WERI-Rb-1 (cell line): ENCODE results near the gene SDC4.

Experiments used
- DNase-seq: peaks from one replicate; pipeline ENCODE4 v3.0.0-alpha.2; 2020
- H3K27ac ChIP-seq: fragments of 250-450 bp; sonication (Bioruptor Pico); 2 replicates; pipeline ENCODE4 v1.5.1; 2020; ENCODE audit warnings: mild to moderate bottlenecking, moderate library complexity
- H3K27me3 ChIP-seq: fragments of 250-450 bp; sonication (Bioruptor Pico); 2 replicates; pipeline ENCODE4 v1.5.1; 2021; ENCODE audit warnings: mild to moderate bottlenecking, low read depth, moderate library complexity; ENCODE audit not compliant: insufficient read depth, severe bottlenecking
- H3K36me3 ChIP-seq: fragments of 250-450 bp; sonication (Bioruptor Pico); 2 replicates; pipeline ENCODE4 v1.5.1; 2020; ENCODE audit warnings: mild to moderate bottlenecking, moderate library complexity
- H3K4me3 ChIP-seq: 2 replicates; pipeline ENCODE4 v1.5.1; 2011; ENCODE audit warnings: low read depth, mild to moderate bottlenecking, control low read depth, low read length
- H3K9me3 ChIP-seq: fragments of 250-450 bp; sonication (Bioruptor Pico); 2 replicates; pipeline ENCODE4 v1.5.1; 2021; ENCODE audit warnings: mild to moderate bottlenecking, moderate library complexity; ENCODE audit not compliant: severe bottlenecking
- CTCF ChIP-seq: IDR thresholded peaks from 2 replicates; pipeline ENCODE4 v1.5.1; 2011; ENCODE audit warnings: low read depth, mild to moderate bottlenecking, control low read depth, inconsistent platforms, low read length

Gene SDC4

DNA sequence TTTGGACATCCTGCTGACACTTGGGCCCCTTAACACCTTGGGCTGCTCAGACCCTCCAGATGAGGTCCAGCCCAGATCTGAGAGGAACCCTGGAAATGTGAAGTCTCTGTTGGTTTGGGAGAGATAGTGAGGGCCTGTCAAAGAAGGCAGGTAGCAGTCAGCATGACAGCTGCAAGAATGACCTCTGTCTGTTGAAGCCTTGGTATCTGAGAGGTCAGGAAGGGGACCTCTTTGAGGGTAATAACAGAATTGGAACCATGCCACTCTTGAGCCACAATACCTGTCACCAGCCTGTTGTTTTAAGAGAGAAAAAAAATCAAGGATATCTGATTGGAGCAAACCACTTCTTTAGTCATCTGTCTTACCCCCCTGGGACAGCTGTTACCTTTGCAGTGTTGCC, 18.9 kb upstream of the SDC4 start:
- DNase-seq: no peak
- no peak for TF ChIP-seq CTCF
- Histone ChIP-seq H3K4me3 (no peak overlapping the region), H3K27ac (no peak overlapping the region), H3K27me3 (no peaks in the 10 kb centered on the region), H3K36me3 (peaks cover 33% of the 10 kb centered on the region), H3K9me3 (no peaks in the 10 kb centered on the region)

DNA sequence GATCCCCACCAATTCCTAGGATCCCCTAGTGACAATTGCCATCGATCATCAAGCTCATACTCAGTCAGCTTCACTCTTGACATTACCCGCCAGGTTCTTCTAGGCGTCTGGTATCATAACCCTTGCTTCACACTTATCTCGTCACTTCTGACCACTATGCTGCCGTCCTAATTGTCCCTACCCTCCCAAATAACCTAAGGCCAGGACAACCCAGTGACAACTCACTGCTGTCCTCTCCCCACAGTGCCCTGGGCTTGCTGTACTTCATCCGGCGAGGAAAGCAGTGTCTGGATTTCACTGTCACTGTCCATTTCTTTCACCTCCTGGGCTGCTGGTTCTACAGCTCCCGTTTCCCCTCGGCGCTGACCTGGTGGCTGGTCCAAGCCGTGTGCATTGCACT, 18.4 kb upstream of the SDC4 start:
- Histone ChIP-seq H3K36me3 (peaks cover 33% of the 10 kb centered on the region), H3K27ac (no peak overlapping the region), H3K4me3 (no peak overlapping the region), H3K27me3 (no peaks in the 10 kb centered on the region), H3K9me3 (no peaks in the 10 kb centered on the region)
- DNase-seq: no peak
- no peak for TF ChIP-seq CTCF

- Histone ChIP-seq H3K27ac (no peak overlapping the region), H3K4me3 (no peak overlapping the region), H3K9me3 (no peaks in the 10 kb centered on the region), H3K27me3 (no peaks in the 10 kb centered on the region), H3K36me3 (peaks cover 30% of the 10 kb centered on the region)
- no peak for TF ChIP-seq CTCF
- DNase-seq: no peak
Measured at GRCh38 chr20:45366192-45366591, 18.0 kb upstream of the SDC4 start.

DNA sequence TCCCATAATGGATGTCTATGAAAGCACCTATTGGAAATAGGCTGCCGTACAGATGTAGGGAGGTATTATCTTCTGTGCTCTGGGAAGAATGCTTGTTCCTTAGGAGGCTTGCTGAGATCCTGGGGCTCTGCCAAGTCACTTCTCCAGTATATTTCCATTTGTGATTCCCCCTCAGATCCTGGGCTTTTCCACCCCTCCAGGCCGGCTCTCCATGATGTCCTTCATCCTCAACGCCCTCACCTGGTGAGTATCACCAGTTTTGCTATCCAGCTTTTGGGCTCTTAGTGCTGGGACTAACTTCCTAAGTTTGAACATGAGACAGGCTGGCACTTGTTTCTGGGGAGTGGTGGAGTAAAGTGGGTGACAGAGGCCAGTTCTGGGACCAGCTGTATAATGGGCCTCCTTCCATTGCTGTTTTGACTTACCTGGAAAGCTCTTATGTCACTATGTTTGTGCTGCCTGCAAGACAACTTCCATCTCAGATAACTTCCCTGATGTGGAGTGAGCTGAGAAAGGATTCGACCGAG, 17.3 kb upstream of the SDC4 start:
- H3K27ac ChIP-seq: no peak overlapping the region
- DNase-seq: no peak
- no peaks in the 10 kb centered on the region for H3K27me3 ChIP-seq
- no peak for TF ChIP-seq CTCF
- H3K4me3 ChIP-seq: no peak overlapping the region
- peaks cover 28% of the 10 kb centered on the region for H3K36me3 ChIP-seq
- H3K9me3 ChIP-seq: no peaks in the 10 kb centered on the region

- Histone ChIP-seq H3K27me3 (no peaks in the 10 kb centered on the region), H3K4me3 (peak overlapping the region; percentile 79), H3K36me3 (peaks cover 28% of the 10 kb centered on the region), H3K9me3 (no peaks in the 10 kb centered on the region), H3K27ac (peak overlapping the region; percentile 91)
- no peak for DNase-seq
- TF ChIP-seq CTCF: no peak
Measured at GRCh38 chr20:45363611-45364492, 15.6 kb upstream of the SDC4 start.
